HL-60/S4 (cell line): ENCODE measurements around the gene DNAJC21.

Experiments used
- in situ Hi-C: fragments of 300-500 bp; cut with MboI; formaldehyde crosslinking; loops from 2 replicates; pipeline ENCODE4 v1.14.3; 2022; ENCODE audit warnings: low sequenced_read_pairs

DNAJC21 gene

DNA sequence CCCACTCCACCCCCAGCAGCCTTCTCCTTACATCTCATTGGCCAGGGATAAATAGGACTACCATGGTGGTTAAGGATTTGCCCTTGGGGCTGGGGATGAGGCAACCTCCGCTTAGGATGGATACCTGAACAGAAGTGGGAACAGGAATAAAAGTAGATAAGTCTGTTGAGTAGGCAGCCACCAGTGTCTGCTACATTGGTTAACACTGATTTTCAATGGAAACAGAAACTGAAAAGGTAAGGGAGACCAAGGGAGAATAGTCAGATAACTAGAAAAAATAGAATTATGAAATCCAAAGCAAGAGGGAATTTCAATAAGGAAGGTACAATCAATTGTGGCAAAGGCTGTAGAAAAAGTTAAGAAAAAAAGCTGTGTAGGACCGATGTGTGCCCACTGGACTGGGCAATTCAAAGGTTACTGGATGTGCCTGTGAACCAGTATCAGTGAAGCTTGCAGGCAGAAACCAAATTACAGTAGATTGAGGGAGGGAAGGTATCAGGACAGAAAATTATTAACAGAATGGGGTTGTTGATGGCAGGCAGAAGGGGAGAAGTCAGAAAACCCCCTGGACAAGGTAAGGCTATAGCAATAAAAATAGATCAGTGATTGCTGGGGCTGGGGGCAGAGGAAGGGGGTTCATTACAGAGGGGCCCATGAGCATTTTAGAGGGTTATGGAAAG is 48.7 kb downstream of the DNAJC21 start:
- in situ Hi-C loops: no loop called here

DNA sequence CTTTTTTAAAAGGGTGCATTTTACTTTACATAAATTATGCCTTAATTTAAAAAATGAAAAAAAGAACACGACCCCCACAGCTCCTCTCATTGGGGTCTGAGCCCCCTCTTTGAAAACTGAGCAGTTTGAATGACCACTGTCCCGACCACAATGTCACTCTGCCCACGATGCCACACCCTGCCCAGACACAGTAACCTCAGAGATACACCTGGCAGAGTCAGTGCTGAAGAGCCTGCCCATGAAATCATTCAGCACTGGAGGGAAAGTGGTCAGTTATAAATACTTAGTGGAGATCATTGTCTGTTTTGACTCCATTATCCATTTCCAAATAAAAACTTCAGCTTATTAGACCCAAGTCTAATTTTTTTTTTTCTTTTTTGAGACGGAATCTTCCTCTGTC is 49.3 kb downstream of the DNAJC21 start:
- in situ Hi-C loops: no loop called here

DNA sequence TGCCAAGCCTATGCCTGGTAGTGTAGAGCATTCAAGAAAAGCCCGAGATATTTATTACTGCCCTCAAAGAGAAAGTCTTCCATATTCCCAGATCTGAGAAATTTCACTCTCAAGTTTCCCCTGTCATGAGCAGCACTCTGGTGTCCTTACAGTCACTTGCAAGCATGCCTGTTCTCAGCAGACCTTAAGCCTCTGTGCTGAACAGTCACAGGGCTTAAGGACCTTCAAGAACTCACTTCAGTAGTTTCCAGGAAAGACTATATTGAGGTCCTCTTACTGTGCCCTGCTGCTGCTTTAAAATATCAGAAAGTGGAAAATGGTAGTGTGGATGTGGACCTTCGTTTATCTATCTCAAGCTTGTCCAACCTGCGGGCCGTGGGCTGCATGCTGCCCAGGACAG is 53.5 kb downstream of the DNAJC21 start:
- in situ Hi-C loops: no loop called here

DNA sequence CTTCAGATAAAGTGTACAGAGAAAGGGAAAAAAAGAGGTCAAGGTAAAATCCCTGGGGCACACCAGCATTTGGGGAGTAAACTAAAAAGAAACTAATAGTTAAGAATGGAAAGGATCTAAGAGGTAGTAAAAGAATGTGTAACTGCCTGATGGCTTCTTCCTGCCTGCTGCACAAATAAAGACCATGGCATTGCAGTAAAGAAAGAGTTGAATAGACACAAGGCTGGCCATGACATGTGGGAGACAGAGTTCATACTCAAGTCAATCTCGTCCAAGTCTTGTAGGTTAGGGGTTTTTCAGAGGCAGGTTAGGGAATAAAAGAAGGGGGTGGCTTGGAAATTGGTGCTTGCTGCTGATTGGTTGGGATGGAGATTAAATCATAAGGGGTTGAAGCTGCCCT is 57.6 kb downstream of the DNAJC21 start:
- in situ Hi-C loops: no loop called here

DNA sequence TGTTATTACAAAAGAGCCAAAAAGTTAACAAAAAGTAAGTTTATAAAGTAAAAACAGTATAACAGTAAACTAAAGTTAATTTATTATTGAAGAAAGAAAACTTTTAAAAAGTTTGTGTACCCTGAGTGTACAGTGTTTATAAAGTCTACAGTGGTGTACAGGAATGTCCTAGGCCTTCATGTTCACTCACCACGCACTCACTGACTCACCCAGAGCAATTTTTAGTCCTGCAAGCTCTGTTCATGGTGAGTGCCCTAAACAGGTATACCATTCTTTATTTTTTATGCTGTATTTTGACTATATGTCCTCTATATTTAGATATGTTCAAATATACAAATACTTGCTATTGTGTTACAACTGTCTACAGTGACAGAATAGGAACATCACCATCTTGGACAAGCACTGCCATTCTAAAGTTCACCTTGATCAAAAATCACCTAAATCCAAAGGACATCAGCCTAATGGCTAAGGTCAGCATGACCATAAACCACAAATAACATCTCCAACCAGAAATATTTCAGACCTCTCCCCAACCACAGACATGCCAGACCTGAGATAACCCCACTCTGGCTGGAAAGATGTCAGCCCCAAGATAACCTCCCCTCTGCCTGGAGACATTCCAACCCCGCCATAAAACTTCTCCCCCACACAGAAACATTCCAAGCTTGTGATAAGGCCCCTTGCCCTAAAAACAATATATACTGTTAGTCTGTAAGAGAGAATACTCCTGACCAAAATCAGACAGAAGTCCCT is 62.3 kb downstream of the DNAJC21 start:
- in situ Hi-C loops: no loop called here

DNA sequence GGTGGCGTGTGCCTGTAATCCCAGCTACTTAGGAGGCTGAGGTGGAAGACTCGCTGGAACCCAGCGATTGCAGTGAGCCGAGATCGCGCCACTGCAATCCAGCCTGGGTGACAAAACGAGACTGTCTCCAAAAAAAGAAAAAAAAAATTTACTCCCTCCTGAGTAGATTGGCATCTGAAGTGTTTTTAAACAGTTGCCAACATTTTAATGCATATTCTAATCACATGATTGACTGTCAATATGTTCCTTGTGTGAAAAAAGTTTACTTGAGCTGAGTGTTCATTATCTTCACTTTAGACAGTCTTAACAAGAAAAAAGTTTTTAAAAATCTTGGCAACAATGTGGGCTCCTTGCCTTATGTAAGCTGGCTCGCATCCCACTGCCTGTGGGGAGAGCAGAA is 64.6 kb downstream of the DNAJC21 start:
- in situ Hi-C loops: no loop called here

DNA sequence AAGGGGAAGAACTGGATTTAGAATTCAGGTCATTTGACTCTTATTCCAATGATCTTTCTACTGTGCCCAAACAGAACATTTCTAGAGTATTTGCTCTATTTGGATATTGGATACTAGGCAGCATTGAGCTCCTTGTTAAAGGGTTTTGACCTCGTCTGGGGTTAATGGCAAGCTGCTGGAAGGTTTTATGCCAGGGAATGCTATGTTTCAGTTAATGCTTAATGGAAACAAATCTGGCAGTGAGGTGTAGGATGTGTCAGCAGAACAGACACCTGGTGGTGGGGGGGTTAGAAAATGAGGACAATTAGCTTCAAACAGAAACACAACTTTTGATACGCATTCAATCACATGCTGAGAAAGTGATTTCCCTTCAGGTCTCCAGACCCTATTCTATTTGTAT is 66.9 kb downstream of the DNAJC21 start:
- in situ Hi-C loops: no loop called here

DNA sequence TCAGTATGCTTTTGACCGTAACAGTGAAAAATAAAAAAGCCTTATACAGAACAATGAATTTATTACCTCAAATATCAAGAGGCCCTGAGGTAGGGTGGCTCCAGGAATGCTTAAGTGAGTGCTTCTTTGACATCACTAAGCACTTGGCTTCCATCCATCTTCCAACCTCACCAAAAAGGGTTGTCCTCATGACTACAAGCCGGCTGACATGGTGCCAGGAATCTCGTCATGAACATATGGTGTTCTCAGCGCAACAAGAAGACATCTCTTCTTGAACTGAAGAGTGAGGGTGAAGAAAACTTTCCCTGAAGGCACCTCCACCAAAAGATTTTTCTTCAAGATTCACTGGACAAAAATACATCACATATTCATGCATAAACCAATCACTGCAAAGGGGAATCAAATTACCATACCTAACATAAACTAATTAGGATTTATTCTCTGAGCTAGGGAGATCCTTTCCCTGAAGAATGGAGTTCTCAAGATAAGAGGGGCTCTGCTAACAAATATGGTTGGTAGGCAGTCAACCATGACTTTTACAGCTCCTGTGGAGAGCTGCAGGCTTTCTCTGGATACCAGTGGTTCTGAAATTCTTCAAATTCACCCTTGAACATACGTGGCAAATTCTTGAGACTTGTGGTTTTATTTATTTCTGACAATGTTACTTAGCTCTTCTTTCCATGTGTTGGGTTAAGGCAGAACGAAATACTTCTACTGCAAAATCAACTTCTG is 68.9 kb downstream of the DNAJC21 start:
- in situ Hi-C loops: no loop called here

DNA sequence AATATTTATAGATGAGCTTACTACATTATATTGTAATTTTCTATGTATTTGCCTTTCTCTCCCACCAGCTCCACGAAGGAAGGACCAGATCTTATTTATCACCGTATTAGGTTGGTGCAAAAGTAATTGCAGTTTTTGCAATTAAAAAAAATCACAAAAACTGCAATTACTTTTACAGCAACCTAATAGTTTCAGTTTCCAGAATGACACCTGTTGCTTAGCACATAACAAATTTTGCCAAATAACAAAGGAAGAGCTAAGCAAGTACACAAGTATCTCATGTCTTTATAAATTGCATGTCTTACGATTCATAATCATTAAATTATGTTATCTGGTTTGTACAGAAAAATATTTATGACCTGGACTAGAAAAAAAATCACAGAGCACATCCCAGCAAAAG is 72.5 kb downstream of the DNAJC21 start:
- in situ Hi-C loops: loop anchor here (25.0 kb wide), 1 partner anchor 515 kb away; no protein-coding TSS in a partner anchor

DNA sequence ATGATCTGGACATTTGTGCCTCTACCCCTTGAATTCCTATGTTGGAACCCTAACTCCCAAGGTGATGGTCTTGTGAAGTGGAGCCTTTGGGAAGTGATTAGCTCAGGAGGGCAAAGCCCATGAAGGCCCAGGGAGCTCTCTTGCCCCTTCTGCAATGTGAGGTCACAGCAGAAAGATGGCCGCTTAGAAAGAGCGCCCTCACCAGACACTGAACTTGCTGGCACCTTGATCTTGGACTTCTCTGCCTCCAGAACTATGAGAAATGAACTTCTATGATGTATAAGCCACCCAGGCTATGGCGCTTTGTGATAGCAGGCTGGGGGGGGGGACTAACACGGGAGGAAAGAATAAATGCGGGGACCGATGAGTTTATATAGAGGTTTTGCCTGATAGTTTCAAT is 73.1 kb downstream of the DNAJC21 start:
- in situ Hi-C loops: loop anchor here (25.0 kb wide), 1 partner anchor 515 kb away; no protein-coding TSS in a partner anchor

DNA sequence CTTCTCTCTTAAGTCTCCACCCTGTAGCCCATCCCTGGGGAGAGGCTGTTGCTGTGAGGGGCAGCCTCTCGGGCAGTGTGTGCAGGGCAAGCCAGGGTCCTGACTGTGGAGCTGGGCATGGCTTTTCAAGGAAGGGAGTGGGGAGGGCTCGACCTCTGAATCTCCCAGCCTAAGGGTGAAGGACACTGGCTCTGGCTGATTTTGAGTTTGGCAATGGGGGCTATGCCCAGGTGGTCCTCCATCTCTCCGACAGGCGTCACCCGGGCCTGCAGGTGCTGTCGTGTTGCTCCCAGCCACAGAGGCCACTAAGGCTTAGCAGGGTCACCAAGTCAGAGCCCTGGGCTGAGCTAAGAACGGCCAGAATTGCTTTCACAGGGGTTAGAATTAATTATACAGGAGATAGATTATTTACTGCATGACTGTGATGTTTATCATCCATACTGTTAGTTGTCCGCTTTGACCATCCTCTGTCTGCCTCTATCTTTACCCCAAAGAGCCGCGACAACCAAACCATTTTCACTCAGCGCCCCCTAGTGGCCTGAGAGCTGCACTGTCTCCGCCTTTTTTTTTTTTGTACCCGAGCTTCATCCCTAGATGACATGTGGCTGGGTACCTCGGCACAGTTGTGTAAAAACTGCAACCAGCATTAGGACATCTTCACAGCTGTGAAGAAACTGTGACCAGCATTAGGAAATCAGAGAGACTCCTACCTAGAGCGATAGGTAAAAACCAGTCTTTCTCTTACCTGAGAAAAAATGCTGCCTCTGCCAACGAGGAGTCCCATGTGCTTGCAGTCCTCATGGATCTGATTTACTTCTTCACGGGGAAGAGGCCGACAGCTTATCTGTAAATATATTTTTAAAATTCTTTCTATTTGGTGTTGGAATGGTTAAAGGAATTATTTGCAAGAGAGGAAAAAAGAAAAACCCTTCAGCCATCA is 73.9 kb downstream of the DNAJC21 start:
- in situ Hi-C loops: loop anchor here (25.0 kb wide), 1 partner anchor 516 kb away; no protein-coding TSS in a partner anchor

DNA sequence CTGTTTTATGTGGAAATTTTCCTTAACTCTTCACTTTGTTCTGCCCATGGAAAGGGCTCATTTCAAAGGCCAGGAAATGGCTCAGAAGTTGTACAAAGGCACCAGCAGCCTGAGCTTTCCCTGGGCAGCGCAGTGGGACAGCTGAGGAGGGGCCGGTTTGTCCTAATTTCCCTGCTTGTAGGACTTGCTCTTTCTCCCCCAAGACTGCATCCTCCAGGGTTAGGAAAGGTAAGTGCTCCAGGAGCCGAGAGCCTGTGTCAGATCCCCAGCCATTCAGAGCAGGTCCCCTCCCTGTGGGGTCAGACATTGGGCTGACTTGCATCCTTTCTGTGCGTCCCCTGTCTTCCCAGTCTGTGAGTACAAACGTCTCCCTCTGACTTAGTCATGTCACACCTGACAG is 74.8 kb downstream of the DNAJC21 start:
- in situ Hi-C loops: loop anchor here (25.0 kb wide), 1 partner anchor 517 kb away; no protein-coding TSS in a partner anchor

DNA sequence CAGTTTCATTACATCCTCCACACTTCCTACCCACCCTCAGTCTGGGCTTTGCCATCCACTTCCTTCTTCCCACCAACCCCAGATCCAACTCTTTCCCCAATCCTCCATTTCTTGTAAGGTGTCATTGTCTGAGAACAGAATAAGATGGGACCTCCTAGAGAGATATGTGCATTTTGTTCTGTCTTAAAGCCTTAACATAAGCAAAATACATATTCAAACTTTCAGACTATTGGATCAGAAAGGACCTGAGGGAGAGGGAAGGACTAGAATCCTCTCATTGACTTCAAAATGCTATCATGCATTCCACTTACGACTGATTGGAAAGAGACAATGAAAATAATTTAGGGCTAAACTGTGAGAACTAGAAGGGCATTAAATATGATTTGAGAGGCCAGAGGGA is 75.4 kb downstream of the DNAJC21 start:
- in situ Hi-C loops: loop anchor here (25.0 kb wide), 1 partner anchor 517 kb away; no protein-coding TSS in a partner anchor
